Fibroblast of peridontal ligament (primary cell): ENCODE data around the gene SLC6A14.

ENCODE experiments used
- DNase-seq: peaks from one replicate; pipeline ENCODE4 v3.0.0-alpha.2; 2010; ENCODE audit errors: extremely low read depth

The SLC6A14 gene, protein sequence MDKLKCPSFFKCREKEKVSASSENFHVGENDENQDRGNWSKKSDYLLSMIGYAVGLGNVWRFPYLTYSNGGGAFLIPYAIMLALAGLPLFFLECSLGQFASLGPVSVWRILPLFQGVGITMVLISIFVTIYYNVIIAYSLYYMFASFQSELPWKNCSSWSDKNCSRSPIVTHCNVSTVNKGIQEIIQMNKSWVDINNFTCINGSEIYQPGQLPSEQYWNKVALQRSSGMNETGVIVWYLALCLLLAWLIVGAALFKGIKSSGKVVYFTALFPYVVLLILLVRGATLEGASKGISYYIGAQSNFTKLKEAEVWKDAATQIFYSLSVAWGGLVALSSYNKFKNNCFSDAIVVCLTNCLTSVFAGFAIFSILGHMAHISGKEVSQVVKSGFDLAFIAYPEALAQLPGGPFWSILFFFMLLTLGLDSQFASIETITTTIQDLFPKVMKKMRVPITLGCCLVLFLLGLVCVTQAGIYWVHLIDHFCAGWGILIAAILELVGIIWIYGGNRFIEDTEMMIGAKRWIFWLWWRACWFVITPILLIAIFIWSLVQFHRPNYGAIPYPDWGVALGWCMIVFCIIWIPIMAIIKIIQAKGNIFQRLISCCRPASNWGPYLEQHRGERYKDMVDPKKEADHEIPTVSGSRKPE

DNA sequence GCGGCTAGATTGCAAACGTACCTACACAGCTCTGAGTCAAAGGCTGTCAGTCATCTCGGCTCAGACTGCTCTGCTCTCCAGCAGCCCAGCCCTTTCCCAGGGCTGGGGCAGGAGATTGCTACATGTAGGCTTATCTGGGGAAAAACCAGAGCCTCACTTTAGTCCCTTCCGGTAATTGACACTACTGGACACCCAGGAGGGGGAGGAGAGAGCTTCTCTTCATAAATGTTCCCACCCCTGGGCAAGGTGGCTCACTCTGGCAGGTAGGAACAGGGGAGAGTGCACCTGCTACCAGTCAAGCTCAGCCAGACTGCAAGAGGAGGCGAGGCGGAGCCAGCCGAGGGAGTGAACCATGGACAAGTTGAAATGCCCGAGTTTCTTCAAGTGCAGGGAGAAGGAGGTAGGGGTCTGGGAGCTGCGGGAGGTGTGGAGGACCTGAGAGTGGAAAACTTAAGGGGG, at the start of gene SLC6A14:
Gene SLC6A14, plus strand, starts transcription at position 249 of the 459 bp plus-strand sequence. Its CDS starts 104 bp downstream, at position 353.
- no peak for DNase-seq

DNA sequence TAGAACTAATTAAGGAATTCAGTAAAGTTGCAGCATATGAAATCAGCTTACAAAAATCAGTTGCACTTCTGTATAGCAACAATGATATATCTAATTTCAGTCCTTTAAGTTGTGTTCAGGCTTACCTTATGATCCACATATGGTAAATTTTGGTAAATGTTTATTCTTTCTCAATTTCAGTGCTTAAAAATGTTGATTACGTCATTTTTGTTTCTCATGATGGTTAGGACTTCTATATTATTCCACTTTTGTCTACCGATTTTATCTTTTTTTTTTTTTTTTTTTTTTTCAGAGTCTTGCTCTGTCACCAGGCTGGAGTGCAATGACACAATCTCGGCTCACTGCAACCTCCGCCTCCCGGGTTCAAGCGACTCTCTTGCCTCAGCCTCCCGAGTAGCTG, 40.7 kb upstream of the SLC6A14 start:
- no peak for DNase-seq

DNA sequence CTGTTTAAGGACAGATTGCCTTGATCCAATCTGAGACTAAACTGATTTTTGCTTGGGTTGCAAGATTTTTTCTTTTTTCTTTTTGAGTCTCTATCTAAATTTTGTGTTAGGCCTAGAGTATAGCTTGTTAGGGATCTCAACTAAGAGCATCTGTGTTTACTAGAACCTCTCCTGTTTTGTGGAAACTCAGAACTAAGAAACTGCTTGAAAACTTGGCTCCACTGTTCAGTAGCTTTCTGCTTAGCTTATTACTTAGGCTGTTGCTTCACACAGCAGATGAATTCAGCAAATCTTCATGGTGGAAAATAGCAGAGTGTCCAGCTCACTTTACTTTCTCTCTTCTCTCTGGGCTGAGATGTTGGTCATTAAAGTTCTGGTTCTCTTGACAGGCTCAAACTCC, 36.7 kb upstream of the SLC6A14 start:
- no peak for DNase-seq

DNA sequence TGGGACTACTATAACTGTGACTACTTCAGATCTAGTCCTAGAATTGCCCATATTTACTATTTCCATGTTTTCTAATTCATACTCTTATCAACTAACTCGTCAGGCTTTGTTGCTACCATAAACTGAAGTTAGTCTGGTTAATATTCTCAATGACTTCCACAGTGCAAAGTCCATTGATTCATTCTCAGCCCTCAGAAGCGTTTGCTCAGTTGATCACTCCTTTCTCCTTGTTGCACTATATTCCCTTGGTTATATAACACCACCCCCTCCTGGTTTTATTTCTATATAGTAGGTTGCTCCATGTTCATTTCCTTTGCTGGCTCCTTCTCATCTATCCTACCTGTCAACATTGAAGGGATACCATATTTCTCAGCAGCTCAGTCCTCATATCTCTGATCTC, 27.2 kb upstream of the SLC6A14 start:
- no peak for DNase-seq

DNA sequence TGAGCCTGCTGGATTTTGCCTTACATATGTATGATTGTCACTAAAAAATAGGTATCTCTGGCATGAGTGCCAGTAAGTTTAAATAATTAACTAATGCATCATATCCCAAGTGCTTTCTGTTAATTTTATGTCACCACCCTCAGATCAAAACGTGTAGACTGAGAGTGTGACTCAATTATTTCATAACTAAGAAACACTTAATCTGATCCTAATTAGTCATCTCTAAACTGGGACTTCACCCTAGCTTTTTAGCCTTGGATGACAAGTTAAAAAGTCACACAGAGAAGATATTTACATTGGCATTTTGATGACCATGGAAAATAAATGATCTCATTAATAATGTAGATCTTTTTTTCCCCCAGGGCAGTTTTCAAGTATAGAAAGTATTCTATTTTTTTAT, 23.1 kb upstream of the SLC6A14 start:
- DNase-seq, result no peak

DNA sequence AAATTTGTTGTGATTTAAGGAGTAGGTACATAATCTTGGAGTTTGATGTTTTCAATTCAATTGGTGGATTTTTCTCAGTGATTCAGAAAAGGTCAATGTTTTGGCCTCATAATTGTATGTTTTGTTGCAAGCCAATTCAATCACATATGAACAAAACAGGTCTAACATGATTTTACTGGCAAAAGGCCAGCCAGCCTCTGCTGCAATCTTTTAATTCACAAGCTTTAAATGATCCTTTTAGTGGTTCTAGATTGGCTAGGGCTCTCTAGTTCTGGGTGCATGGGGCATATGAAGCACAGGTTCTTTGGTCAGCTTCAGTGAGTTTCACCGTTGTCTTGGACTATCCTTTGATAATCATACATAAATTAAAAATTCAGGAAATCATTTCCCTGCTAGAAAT, 19.2 kb upstream of the SLC6A14 start:
- DNase-seq, result no peak

DNA sequence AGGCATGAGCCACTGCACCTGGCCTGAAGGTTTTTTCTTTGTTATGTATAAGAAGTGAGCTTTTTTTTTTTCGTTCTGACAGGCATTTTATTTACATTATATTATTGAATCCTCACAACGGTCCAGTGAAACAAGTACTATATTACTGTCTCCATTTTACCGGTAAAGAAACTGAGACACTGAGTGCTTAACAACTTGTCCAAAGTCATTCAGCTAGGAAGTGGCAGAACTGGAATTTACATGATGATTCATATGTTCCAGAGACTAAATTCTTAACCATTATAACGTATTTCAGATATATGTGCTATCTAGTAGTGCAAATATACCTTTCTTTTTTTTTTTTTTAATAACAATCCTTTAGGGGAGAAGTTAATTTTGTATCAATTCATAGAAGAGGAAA, 18.4 kb upstream of the SLC6A14 start:
- DNase-seq, result no peak

DNA sequence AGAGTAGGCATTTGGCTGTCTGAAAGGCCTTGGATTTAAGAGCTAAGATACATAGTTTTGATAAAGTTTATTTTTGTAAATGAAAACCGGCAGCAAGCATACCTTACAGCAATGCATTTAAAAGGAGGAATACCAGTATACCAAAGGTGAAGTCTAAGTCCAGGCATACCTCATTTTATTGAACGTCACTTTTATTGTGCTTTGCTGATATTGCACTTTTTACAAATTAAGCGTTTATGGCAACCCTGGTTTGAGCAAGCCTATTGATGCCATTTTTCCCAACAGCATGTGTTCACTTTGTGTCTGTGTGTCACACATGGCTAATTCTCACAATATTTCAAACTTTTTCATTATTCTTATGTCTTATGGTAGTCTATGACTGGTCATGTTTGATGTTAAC, 8.4 kb upstream of the SLC6A14 start:
- no peak for DNase-seq

DNA sequence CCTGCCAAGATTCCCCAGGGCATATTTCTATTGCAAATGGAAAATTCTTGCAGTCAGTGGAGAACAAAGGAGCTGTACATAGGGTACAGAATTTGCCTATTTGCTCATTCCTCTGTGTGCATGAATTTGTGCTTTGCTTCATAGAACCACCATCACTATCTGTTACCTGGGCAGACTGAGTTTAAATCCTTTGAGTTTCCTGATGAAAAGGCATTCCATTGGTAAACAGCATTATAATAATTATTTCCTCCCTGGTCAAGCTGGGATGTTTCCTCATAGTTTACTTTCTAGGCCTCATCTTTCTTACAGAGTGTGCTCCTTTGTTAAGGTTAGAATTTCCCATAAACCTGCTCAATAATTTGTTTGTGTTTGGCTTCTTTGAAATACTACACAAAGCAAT, 809 bp upstream of the SLC6A14 start:
- DNase-seq, result no peak

DNA sequence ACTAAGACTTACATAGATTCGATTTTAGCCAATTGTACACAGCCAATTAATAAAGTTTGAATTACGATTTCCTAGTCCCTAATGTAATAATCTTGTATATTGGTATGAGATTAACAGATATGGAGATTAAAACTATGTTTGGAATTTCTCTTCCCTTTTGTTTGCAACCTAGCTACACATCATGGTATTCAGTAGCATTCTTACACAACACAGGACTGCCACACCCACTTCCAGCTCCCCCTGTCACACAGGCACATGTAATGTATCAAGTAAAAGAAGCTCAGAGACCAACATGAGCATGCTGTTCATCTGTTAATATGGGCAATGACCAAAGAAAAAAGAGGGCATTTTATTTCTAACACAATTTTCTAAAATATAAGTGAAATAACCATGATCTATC, 12.8 kb downstream of the SLC6A14 start:
- no peak for DNase-seq

DNA sequence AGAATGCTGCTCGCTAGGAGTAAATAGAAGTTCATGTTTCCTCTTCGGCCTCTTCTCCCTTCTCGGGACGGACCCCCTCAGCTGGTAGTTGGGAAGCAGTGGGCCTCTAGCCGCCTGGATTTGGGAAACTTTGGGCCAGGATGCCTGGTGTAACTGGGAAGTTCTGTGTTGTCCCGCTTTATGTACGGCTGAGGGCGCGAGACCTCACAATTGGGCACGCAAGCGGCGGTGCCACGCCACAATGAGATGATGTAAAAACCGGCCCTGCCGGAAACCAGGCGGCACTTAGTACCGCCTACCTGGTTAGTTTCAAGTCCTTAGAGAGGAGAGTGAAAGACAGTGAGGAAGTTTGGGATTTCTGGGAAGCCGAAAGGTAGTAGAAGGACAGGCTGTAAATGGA, 26.4 kb downstream of the SLC6A14 start, which contains the start of gene CT83:
Gene CT83, minus strand, starts transcription at position 155 of the 400 bp plus-strand sequence. Its CDS starts 120 bp downstream, at position 35.
- no peak for DNase-seq

DNA sequence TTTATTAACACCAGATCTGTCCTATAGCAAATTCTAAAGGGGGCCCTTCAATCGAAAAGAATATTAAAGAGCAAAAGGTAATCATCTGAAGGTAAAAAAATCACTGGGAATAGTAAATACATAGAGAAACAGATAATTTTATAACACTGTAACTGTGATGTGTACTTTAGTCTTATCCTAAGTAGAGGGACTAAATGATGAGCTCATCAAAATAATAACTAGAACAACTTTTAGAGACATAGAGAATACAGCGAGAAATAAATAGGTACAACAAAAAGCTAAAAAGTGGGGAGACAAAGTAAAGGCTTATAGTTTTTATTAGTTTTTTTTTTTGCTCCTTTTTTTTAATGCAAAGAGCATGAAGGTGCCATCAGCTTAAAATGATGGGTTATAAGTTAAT, 43.7 kb downstream of the SLC6A14 start:
- DNase-seq, result no peak

DNA sequence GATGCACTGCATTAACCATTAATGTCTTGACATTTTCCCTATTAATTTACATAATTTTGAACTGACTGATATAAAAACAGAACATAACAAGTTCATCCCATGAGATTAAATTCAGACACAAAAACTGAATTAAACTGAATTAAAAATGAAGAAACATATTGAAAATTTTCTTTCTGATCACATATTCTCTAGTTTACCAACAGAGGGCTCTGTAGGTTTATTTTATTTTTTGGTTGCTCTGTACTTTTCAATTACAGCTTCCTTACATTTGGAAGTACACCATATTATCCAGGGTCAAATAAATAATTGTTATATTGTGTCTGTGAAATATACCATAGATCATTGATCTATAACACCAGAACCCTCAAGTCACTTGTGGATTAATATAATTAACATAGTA, 53.7 kb downstream of the SLC6A14 start:
- no peak for DNase-seq

DNA sequence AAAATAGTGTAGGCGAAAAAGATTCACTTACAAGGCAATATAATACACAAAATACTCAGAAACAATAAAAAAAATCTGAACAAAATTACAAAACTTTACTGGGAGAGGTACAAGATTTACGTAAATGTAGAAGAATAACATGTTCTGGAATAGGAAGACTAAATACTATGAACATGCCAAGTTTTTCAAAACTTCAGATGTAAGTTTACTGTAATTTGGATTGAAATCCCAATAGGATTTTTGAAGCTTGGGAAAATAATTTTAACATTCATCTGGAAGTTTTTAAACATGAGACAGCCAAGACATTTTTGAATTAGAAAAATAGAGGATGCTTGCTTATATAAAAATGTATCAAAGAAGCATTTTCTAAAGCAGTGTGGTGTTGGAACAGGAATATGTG, 56.9 kb downstream of the SLC6A14 start:
- no peak for DNase-seq

DNA sequence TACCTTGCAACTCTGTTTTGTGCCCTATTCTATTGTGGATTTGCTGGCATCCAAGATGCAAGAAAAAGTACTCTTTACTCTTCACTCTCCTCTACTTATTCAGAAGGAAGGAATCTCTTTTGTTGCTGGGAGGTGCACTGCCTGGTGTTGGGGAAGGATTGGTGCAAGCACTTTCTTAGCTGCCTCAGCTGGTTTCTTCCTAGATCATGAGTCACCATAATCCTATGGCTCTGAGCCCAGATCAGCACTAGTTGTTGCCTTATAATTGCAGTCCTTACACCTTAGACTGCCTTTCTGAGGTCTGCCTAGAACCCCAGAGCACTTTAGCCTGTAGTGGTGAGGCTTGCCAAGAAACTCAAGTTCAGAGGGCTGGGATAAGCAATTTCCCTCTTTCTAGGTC, 63.4 kb downstream of the SLC6A14 start:
- no peak for DNase-seq
